CD1c-positive myeloid dendritic cell (primary cell): ENCODE results near the gene STX7.

Experiments
- DNase-seq: peaks from one replicate; pipeline ENCODE4 v3.0.0-alpha.2; 2016; ENCODE audit errors: extremely low spot score

Gene STX7

DNA sequence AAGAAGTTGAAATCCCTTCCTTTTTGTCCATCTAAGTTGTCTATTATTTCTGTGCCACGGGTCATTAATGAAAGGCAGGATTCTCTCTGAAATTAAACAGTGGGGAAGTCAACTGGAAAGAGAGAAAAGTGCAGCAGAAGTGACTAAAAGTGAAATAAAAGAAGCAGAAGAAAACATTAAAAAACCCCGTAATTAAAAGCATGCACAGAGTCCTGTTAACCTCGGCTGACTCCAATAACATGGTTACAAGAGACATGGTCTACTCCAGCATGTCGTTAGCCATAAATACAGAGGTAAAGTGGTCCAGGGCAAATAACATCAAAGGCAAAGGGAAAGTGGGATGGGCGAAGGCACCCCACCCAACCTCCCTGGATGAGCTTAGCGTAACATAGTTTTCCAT is 98.6 kb downstream of the STX7 start:
- no peak for DNase-seq

DNA sequence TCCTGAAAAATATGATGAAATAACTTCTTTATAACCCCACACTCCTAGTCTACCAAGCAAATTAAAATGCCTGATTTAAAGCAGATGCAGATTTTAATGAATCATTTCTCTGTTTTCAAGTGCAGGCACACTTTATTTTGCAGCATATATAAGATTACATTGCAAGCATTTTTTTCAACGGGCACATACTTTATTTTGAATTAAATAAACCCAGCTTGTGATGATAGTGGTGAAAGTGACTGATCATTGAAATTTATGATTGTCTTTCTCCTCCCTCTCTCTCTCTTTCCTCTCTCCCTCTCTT is 99.5 kb downstream of the STX7 start:
- no peak for DNase-seq

DNA sequence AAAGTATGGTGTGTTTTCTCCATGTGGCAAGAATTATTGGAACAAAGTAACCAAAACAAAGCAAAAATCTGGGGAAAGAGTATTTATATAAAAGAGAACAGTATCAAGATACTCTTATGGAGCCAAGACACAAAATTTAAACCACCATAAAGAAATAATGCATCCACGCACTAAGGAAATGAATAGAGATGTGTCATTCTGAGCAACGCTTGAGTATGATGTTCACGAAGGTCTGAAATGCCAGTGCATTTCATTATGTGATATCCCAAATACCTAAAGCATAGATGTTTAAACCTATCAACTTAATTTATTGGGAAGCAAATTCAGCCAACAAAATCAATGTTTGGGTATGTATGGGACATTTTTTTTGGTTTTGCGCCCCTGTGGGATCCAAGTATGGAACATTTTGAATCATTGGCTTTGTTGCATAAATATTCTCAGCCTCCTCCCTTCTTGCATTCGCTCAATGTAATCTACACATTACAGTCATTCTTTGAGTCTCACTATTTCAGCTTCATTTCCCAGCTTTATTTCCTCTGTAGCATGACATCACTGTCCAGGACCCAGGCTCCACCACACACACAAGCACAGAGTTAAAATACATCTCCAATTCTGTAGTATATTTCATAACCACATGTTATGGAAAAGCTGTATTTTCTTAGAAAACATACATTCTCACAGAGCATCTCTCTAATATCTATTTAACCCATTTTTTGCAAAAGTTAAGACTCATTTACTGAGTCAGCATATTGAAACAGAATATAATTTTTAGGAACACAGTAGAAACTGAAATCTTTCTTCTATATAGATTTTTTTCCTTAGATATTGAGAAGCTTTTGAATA is 100.0 kb downstream of the STX7 start:
- DNase-seq, result no peak

DNA sequence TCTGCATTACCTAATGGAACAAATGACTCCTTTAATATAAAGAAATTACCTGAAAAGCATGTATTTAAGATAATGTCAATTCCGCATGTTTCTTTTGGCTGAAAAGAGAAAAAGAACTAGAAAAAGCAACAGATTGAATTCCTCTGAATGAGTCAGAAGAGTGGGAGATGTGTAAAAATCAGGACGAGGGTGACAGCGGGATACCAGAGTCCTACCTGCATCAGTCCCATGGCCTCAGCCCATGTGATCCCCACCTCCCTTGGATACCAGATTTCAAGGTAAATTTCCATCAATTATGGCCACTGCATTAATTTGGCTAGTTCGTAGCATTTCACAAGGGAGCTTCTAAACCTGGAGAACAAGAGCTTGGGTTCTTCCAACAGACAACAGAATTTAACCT is 101.6 kb downstream of the STX7 start:
- DNase-seq, result no peak

- peak; percentile 71 for DNase-seq
Observed at GRCh38 chr6:132410830-132411229, 102.1 kb downstream of the STX7 start.

- DNase-seq, result peak; percentile 13
Observed at GRCh38 chr6:132405143-132405915, 107.6 kb downstream of the STX7 start.

DNA sequence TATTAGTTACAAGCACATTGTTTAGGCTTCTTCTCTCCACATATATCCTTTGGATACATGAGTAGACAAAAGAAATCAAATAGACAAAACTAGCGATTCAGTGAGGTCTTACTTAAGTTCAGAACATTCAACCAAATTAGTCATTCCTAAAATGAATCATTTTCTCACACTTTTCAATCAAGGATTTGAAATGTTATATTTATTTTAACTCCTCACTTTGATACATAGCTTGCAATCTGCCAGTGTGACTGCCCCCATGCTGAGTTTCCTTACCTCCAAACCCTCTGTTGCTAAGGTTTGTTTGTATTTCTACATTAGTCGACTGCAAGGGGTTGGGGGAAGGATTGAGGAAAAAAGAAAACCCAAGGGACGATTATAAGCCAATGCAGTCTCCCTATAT is 108.2 kb downstream of the STX7 start:
- DNase-seq, result no peak

GRCh38 chr6:132404330-132404729 is 108.6 kb downstream of the STX7 start:
- no peak for DNase-seq

DNA sequence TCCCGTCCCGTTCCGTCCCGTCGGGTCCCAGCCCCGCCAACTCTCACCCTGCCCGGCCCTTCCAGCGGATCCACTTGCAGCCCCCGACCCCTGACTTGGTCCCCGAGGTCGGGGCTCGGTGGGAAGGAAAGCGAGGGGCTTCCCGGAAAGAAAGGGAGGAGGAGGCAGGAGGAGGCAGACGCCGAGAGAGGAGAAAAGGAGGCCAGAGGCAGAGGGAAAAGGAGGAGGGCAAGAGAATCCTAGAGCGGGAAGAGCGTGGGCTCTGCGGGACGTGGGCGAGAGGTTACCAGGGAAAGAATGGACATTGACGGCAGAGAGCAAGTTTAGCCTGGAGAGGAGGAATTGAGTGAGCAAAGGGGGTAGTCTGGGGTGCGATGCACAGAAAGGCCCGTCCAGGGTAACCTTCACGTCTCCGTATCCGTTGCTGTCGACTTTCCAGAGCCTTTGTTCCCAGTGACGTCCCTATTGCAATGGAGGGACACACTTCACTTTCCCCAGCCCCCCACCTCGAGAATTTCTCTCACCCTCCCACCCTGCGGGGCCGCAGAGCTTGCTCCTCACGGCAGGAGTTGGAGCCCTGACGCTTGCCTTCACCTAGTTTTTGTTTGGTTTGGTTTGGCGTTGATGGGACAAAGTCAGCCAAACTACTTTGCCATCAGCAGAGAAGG is 111.2 kb downstream of the STX7 start:
- no peak for DNase-seq

DNA sequence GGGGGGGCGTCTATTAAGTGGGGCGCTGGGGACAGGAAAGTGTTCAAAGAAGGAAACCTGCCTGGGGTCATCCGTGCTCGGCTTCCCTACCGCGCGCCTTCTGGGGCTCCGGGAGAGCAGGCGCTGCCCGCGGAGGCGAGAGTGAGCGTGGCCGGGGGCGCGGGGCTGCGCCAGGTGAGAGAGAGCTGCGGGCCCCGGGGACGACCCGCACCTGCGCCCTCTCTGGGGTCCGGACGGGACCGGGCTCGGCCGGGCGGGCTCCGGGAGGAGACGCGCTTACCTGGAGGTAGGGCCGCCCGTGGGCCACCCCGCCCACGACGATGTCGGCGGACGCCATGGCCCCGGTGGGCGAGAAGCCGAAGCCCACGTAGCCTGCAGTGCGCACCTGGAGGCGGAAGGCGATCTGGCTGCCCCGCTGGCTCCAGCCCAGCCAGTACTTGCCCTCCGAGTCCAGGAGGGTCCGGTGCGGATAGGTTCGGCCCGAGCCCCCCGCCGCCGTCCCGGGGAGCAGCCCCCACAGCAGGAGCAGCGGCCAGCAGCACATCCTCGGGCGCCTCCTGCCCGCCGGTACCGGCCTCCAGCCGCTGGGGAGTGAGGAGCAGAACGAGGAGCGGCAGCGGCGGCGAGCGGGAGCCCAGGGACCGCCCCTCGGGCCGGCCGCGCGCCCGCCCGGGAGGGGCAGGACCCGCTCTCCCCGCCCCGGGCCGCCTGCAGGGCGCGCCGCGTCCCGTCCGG is 111.9 kb downstream of the STX7 start, which contains the start of gene MOXD1:
MOXD1 (minus strand) TSS at position 593 of the 735 bp plus-strand sequence; CDS start at position 544, 49 bp downstream.
- peak; percentile 24 for DNase-seq

DNA sequence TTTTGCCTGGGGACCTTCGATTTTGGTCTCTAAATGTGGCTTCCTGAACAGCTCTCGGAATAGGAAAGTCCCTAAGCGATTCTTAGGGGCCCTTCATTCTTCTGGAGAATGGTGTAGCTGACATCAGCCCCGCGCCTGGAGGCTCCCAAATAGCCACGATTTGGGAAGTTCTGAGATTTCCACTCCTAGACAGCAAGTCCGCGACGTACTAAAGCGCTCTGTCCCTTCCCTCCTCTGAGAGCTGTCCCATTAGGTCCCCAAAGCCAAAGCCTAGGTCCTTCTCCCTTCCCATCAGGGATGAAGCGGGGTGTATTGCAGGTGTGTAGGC is 112.4 kb downstream of the STX7 start:
- DNase-seq, result no peak

DNA sequence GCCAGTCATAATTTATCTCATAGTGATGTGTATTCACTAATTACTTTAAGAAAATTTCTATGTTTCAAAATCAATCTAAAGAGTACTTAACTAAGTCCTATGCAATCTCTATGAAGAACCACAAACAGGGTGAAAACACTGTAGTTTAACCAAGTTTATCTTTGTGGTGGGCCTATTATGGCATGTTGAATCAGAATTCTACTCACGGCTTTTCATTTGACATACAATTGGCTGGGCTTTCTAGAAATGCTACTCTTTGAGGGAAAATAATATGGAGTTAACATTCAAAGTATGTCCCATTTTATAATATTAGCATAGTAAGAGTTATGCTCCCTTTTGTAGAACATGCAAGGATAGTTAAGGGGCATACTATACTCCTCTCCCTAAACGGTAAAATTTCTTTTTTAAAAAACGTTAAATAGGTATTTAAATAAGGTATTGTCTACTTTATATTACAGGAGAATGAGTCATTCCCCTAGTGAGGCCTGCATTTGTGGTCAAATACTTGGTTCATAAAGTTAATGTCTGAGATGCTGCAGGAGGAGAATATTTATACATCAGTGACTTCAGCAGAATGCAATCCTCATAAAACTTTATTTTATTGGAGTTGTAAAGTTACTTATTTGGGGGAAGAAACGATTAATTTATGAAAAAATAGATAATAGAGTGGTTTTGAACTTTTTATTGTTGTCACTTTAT is 113.4 kb downstream of the STX7 start:
- no peak for DNase-seq
